Ishikawa (cell line): Measurements from ENCODE around the gene PSMA2.

Source experiments
- MAX ChIP-seq: IDR thresholded peaks from 2 replicates; pipeline ENCODE4 v1.6.1; 2012
- TAF1 ChIP-seq: IDR thresholded peaks from 2 replicates; pipeline ENCODE4 v1.6.1; 2012; ENCODE audit warnings: low read depth, mild to moderate bottlenecking

GRCh38 chr7:42869131-42870020 lies 62.6 kb downstream of the PSMA2 start:
- TF ChIP-seq MAX, result no peak
- no peak for TF ChIP-seq TAF1
